ENCODE data around the gene FEN1.

FEN1 gene

DNA sequence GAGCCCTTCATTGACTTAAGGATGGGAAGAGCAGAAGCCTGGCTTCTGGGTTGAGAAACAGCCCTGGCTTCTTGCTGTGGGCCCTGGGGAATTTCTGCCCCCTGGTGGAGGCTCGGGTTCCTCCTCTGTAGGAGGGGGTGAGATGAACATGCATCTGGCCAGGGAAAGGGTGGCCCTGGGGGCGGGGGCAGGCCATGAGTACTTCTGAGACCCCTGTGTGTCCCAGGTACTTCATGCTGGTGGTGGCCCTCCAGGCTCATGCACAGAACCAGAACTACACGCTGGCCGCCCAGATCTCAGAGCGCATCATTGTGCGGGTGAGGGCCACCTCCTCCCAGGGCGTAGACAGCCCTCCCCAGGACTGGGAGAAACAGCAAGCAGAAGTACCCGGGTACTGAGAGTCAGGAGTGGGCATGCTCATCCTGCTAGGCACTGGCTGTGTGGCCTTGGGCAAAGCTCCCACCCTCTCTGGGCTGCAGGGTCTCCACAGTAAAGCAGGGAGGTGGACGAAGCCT, 16.1 kb upstream of the FEN1 start:
- peak; percentile 16 for DNase-seq

DNA sequence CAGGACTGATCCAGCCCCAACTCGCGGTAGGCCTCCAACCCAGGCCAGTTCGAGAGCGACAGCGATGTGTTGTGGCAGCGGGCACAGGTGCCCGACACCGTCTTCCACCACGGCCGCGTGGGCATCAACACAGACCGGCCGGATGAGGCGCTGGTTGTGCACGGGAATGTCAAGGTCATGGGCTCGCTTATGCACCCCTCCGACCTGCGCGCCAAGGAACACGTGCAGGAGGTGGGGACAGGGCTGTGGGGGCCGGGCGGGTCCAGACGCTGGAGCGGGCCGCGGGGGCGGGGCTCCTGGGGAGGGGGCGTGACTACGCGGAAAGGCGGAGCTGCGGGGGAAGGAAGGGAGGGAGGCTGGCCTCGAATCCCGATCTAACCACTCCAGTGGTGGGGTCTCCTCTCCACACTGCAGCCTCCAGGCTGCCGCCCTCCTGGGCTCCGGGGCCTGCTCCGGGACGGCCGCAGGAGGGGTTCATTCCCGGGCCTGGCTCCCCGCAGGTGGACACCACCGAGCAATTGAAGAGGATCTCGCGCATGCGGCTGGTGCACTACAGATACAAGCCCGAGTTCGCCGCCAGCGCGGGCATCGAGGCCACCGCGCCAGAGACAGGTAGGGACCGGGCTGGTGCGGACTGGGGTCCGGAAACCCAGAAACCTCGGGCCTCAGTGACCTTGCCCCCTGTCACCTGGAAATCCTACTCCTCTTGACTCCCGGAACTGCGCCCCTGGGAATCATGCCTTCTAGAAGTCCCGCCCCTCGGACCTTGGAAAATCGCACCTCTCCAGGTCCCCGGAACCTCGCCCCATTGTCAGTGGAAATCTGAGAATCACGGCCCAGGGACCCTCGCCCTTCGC, 15.2 kb upstream of the FEN1 start:
- no peak for DNase-seq

DNA sequence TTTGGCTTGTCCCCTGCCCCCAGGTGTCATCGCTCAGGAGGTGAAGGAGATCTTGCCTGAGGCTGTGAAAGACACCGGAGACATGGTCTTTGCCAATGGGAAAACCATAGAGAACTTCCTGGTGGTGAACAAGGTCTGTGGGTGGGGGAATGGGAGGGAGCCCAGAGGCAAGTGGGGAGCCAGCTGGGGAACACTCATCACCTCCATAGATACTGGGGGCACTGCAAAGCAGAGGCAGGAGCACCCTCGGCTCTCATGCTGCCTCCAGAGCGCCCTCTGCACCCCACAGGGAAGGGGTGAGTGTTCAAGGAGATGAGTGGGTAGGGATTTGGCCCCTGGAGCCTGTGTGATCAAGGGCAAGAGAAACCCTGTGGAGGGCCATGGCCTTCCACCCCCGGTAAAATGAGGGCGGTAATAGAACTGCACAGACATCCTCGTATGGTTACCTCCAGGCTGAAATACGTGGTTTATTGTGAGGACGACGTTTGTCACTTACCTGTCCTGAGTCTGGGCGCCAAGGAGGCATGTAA, 14.3 kb upstream of the FEN1 start:
- DNase-seq, result no peak

DNA sequence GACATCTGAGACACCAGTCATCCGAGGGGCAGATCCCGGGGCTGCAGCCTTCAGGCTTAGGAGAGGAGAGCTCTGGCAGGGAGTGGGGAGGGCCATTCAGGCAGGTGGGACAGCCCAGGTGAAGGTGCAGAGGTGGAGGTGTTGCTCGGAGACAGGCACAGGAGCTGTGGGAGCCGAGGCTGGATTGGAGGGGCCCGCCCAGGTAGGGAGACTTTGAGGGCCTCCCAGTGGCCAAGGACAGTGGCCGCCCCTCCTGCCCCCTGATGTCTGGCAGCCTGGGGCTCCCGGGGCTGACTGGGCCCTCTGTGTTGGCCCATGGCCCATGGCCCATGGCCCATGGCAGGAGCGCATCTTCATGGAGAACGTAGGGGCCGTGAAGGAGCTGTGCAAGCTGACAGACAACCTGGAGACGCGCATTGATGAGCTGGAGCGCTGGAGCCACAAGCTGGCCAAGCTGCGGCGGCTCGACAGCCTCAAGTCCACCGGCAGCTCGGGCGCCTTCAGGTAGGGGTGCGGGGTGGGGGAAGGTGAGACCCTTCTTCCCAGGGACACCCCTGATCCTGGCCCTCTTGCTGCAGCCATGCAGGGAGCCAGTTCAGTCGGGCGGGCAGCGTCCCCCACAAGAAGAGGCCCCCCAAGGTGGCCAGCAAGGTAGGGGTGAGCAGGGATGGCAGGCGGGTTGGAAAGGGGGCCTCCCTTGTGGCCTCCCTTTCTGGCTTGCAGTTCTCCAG, 13.6 kb upstream of the FEN1 start:
- DNase-seq, result no peak

DNA sequence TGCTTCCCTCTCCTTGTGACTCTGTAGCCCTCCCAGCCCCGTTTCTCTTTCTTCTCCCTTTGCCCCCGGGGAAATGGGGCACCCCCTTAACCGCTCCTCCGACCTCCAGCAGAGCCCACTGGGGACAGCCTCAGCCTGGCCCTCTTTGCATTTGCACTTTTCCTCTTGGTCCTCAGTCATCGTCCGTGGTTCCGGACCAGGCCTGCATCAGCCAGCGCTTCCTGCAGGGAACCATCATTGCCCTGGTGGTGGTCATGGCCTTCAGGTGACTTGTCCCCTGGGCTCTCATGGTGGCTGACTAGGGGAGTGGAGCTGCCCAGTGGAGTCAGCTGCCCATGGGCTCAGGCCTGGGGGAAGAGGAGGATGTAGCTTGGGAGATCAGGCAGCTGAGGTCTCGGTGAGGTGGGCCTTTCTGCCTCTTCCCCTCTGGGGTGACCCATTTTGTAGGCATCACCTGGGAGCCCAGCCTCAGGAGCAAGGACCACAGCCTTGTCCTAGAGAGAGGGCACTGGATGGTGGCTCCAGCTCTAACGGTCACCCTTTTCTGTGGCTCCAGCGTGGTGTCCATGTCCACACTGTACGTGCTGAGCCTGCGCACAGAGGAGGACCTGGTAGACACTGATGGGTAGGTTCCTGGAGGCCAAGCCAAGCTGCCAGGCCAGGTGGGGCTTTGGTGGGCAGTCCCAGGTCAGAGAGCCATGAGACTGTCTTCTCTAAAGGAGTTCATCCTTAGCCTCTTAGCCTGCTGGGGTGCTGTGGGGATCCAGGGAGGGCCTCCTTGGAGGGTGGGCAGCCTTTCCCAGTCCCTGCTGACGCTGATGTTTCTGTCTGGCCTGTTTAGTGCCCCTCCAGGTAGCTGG, 12.8 kb upstream of the FEN1 start:
- no peak for DNase-seq

GRCh38 chr11:61780581-61781162, 12.0 kb upstream of the FEN1 start:
- DNase-seq, result no peak

GRCh38 chr11:61781585-61781984, 11.1 kb upstream of the FEN1 start:
- no peak for DNase-seq

GRCh38 chr11:61782299-61782698, 10.4 kb upstream of the FEN1 start:
- DNase-seq, result no peak

GRCh38 chr11:61782841-61783240, 9.9 kb upstream of the FEN1 start:
- DNase-seq, result no peak

DNA sequence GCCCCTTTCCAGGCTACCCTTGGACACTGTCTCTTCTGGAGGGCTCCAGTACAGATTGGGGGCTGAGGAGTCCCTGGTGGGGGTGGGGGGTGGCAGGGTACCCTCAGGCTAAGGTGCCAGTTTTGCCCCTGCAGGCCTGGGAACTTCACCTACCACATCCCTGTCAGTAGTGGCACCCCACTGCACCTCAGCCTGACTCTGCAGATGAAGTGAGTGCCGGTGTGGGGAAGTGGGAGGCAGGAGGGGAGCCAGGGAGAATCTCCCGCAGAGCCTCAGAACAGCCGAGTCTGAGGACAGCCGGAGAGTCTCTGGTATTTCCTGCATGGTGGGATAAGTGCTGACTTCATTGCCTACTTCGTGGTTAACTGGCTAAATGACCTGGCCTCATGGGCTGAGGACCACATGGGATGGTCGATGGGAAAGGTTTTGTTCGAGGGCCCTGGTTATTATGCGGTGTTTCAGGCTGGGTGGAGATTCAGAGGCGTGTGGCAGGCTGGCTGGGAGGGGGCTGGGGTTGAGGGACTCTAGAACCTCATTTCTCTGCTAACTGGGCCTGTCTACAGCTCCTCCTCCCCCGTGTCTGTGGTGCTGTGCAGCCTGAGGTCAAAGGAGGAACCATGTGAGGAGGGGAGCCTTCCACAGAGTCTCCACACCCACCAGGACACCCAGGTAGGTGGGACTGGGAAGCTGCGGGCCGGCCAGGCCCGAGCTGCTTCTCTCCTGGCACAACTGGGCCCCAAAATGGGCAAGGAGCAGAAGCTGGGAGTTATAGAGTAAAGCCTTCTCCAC, 8.8 kb upstream of the FEN1 start:
- DNase-seq, result no peak

DNA sequence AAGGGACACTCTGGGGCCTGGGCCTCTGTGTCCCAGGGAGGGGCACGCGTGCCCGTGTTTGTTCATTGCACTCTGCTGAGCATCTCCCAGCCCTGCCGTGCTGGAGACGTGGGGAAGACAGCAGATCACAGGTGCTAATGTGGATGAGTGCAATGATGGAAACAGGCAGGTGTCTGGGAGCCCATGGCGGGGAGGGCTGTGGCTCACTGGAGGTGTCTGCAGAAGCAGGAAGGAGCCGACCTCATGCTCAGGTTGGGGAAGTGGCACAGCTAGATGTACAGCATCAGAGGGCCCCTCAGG, 8.3 kb upstream of the FEN1 start:
- DNase-seq, result no peak

GRCh38 chr11:61785837-61786402, 6.8 kb upstream of the FEN1 start:
- no peak for DNase-seq

GRCh38 chr11:61787928-61788491, 4.7 kb upstream of the FEN1 start:
- DNase-seq, result no peak

- peak; percentile 79 for DNase-seq
Measured at GRCh38 chr11:61791737-61792309, 888 bp upstream of the FEN1 start.

DNA sequence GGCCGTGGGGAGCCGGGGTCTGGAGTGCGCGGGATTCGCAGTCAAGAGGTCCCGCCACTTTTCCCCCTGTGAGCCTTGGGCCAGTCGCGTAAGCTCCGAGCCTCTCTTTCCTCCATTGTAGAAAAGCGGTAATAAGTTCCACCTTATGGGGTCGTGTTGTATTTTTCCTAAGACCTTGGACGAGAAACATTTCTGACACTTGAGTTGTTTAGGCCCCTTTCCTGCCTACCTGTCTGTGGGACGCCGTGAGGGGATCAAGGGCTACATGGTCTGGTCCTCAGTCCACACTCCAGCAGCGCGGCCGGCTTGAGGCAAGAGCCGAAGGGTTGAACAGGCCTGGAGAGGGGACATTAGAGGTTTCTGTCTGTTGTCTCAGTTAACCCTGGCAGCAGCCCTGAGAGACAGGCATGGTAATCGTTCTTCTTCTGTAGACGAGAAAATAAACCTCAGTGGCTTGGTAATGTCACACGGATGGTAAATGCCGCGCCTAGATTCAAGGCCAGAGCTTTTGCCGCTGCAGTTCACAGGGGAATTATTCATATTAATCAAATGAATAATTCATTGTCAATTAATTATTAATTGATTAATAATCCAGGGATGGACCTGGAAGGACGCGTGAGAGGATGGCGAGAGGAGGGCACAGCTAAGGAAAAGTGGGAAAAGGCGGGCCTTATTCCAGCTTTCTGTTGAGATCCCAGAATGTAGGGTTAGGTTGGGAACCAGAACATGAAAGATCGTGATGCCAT, 545 bp downstream of the FEN1 start:
- DNase-seq, result no peak

GRCh38 chr11:61793829-61794204, 1.1 kb downstream of the FEN1 start:
- no peak for DNase-seq

DNA sequence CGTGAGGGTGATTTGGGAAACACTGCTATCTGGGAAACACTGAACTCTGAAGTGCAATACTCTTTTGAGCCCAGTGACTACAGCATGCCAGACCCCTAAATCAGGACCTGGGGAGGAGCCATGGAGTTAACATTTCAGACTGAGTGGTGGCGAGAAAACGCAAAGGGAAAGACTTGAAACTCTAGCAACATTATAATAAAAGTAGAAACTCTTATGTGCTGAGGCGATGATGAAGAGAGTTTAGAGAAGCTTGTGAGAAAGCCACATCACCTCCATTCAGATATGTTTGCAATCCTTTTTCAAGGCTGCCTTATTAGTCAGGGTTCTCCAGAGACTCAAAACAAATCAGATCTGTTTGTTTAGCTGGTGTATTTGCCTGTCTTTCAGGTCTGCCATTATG, 1.9 kb downstream of the FEN1 start:
- DNase-seq, result no peak

- no peak for DNase-seq
Measured at GRCh38 chr11:61795459-61795858, 2.7 kb downstream of the FEN1 start.

DNA sequence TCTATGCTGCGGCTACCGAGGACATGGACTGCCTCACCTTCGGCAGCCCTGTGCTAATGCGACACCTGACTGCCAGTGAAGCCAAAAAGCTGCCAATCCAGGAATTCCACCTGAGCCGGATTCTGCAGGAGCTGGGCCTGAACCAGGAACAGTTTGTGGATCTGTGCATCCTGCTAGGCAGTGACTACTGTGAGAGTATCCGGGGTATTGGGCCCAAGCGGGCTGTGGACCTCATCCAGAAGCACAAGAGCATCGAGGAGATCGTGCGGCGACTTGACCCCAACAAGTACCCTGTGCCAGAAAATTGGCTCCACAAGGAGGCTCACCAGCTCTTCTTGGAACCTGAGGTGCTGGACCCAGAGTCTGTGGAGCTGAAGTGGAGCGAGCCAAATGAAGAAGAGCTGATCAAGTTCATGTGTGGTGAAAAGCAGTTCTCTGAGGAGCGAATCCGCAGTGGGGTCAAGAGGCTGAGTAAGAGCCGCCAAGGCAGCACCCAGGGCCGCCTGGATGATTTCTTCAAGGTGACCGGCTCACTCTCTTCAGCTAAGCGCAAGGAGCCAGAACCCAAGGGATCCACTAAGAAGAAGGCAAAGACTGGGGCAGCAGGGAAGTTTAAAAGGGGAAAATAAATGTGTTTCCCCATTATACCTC, 3.3 kb downstream of the FEN1 start:
- no peak for DNase-seq
